HepG2 (cell line): Measurements from ENCODE around the gene SPG7. TPM values are rescaled to one million over a fixed set of nuclear protein-coding genes. Genes with fewer than 3 reads are reported as not detected.

Source experiments
- CC2D1A ChIP-seq: sonication (generic); formaldehyde crosslinking; IDR thresholded peaks from 2 replicates; pipeline ENCODE4 v1.8.1; 2023; ENCODE audit warnings: mild to moderate bottlenecking, missing genetic modification reagents
- CREM ChIP-seq, 2 experiments: sonication (generic) in 1 of 2; formaldehyde crosslinking in 1 of 2; IDR thresholded peaks; 2 replicates each; pipeline versions ENCODE4 v1.4.0 to v1.6.1; 2016 to 2020; ENCODE audit warnings: antibody characterized with exemption in 1 of 2, mild to moderate bottlenecking in 1 of 2, missing genetic modification reagents in 1 of 2
- E2F2 ChIP-seq: sonication (generic); formaldehyde crosslinking; IDR thresholded peaks from 2 replicates; pipeline ENCODE4 v1.4.0; 2020; ENCODE audit warnings: missing genetic modification reagents, borderline replicate concordance
- ELF3 ChIP-seq: IDR thresholded peaks from 2 replicates; pipeline ENCODE4 v1.6.1; 2016; ENCODE audit warnings: missing genetic modification reagents, missing compliant biosample characterization
- FOXP1 ChIP-seq, 2 experiments: fragments of 450-650 bp in 1 of 2; IDR thresholded peaks; 2 replicates each; pipeline ENCODE4 v1.6.1; 2017 to 2018; ENCODE audit warnings: antibody characterized with exemption in 1 of 2
- JUNB ChIP-seq: sonication (generic); formaldehyde crosslinking; IDR thresholded peaks from 2 replicates; pipeline ENCODE4 v1.8.0; 2022; ENCODE audit warnings: missing genetic modification reagents, mild to moderate bottlenecking, borderline replicate concordance
- KMT2A ChIP-seq: sonication (generic); formaldehyde crosslinking; IDR thresholded peaks from 2 replicates; pipeline ENCODE4 v1.4.0; 2020; ENCODE audit warnings: missing genetic modification reagents
- MATR3 ChIP-seq: sonication (generic); formaldehyde crosslinking; IDR thresholded peaks from 2 replicates; pipeline ENCODE4 v1.4.0; 2020; ENCODE audit warnings: missing genetic modification reagents
- SATB2 ChIP-seq: sonication (generic); formaldehyde crosslinking; IDR thresholded peaks from 2 replicates; pipeline ENCODE4 v1.5.0; 2020; ENCODE audit warnings: missing genetic modification reagents
- SMARCE1 ChIP-seq: fragments of 450-650 bp; IDR thresholded peaks from 2 replicates; pipeline ENCODE4 v1.6.1; 2017; ENCODE audit warnings: borderline replicate concordance
- TEAD2 ChIP-seq: sonication (generic); formaldehyde crosslinking; IDR thresholded peaks from 2 replicates; pipeline ENCODE4 v1.9.0; 2021; ENCODE audit warnings: missing genetic modification reagents
- ZBTB39 ChIP-seq: sonication (generic); formaldehyde crosslinking; IDR thresholded peaks from 2 replicates; pipeline ENCODE4 v1.5.0; 2020; ENCODE audit warnings: missing genetic modification reagents
- ZBTB49 ChIP-seq: sonication (generic); formaldehyde crosslinking; IDR thresholded peaks from 2 replicates; pipeline ENCODE4 v1.4.0; 2020; ENCODE audit warnings: missing genetic modification reagents, borderline replicate concordance
- ZFP36L1 ChIP-seq: sonication (generic); formaldehyde crosslinking; IDR thresholded peaks from 2 replicates; pipeline ENCODE4 v1.8.0; 2022; ENCODE audit warnings: mild to moderate bottlenecking, missing genetic modification reagents, moderate library complexity
- ZNF543 ChIP-seq: sonication (generic); formaldehyde crosslinking; IDR thresholded peaks from 2 replicates; pipeline ENCODE4 v1.4.0; 2020; ENCODE audit warnings: mild to moderate bottlenecking, missing genetic modification reagents
- ZNF788 ChIP-seq: sonication (generic); formaldehyde crosslinking; IDR thresholded peaks from 2 replicates; pipeline ENCODE4 v1.5.0; 2020; ENCODE audit warnings: mild to moderate bottlenecking, missing genetic modification reagents, borderline replicate concordance
- ZNF841 ChIP-seq: sonication (generic); formaldehyde crosslinking; IDR thresholded peaks from 2 replicates; pipeline ENCODE4 v1.8.1; 2023; ENCODE audit warnings: missing genetic modification reagents, borderline replicate concordance
- ZNF883 ChIP-seq: sonication (generic); formaldehyde crosslinking; IDR thresholded peaks from 2 replicates; pipeline ENCODE4 v1.5.1; 2020; ENCODE audit warnings: mild to moderate bottlenecking, missing genetic modification reagents; ENCODE audit errors: not compliant biosample characterization
- ZNF891 ChIP-seq: sonication (generic); formaldehyde crosslinking; IDR thresholded peaks from 2 replicates; pipeline ENCODE4 v1.5.0; 2020; ENCODE audit warnings: mild to moderate bottlenecking, missing genetic modification reagents
- polyA plus RNA-seq, 8 experiments: library from polyadenylated mRNA; depleted of rRNA in 3 of 8; stranded (reverse) in 7 of 8; unstranded in 1 of 8; fragments of >200 nt; fragmentation: Illumina TruSeq in 4 of 8; extraction: Trizol in 4 of 8; gene quantifications; 2 replicates each; pipeline versions ENCODE4 v1.2.1 to v1.2.3, GENCODE V29; 2011 to 2016; ENCODE audit warnings: low read depth in 4 of 8, missing spikeins in 1 of 8, mixed read lengths in 1 of 8; ENCODE audit not compliant: insufficient read depth in 1 of 8
- total RNA-seq, 5 experiments: library from RNA; depleted of rRNA; stranded (reverse); fragments of >200 nt; fragmentation: Illumina TruSeq; extraction: Trizol; gene quantifications; 2 replicates each; pipeline ENCODE4 v1.2.3, GENCODE V29; 2016; ENCODE audit warnings: low read depth in 1 of 5
- TF ChIP-seq, protein P1 (sequence below): sonication (generic); formaldehyde crosslinking; IDR thresholded peaks from 2 replicates; pipeline ENCODE4 v1.8.1; 2023; ENCODE audit warnings: mild to moderate bottlenecking, missing genetic modification reagents
- TF ChIP-seq, protein P2 (sequence below): IDR thresholded peaks from 2 replicates; pipeline ENCODE4 v1.6.1; 2016

SPG7 gene
- total and polyA plus RNA-seq, 2 of the 13 experiments (the other 11 are each of a cell fraction or from before 2014, with no cell fraction given), result 66.0 to 136 TPM

- TF ChIP-seq ZBTB39 (CRISPR knock-in tag), result no peak
- TF ChIP-seq ZFP36L1, result no peak
- no peak for TF ChIP-seq ZNF788 (CRISPR knock-in tag)
- TF ChIP-seq TEAD2 (CRISPR knock-in tag), result no peak
- TF ChIP-seq, protein P1, sequence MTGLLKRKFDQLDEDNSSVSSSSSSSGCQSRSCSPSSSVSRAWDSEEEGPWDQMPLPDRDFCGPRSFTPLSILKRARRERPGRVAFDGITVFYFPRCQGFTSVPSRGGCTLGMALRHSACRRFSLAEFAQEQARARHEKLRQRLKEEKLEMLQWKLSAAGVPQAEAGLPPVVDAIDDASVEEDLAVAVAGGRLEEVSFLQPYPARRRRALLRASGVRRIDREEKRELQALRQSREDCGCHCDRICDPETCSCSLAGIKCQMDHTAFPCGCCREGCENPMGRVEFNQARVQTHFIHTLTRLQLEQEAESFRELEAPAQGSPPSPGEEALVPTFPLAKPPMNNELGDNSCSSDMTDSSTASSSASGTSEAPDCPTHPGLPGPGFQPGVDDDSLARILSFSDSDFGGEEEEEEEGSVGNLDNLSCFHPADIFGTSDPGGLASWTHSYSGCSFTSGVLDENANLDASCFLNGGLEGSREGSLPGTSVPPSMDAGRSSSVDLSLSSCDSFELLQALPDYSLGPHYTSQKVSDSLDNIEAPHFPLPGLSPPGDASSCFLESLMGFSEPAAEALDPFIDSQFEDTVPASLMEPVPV (CRISPR knock-in tag), result no peak
- TF ChIP-seq CREM (IDR thresholded peaks at IDR 0.05), result no peak; the same call in 1 of the 2 replicates
- no peak for TF ChIP-seq CREM (CRISPR knock-in tag; IDR thresholded peaks at IDR 0.05)
- TF ChIP-seq SATB2 (CRISPR knock-in tag), result no peak
- TF ChIP-seq ZBTB49 (CRISPR knock-in tag), result no peak
- TF ChIP-seq ZNF543 (CRISPR knock-in tag), result no peak
- TF ChIP-seq FOXP1 (IDR thresholded peaks at IDR 0.05), result no peak
- peak; percentile 27; the same call in 1 of the 2 replicates for TF ChIP-seq FOXP1 (CRISPR knock-in tag; IDR thresholded peaks at IDR 0.05)
- peak; percentile 17; the same call in 1 of the 2 replicates for TF ChIP-seq KMT2A (CRISPR knock-in tag)
- TF ChIP-seq, protein P2, sequence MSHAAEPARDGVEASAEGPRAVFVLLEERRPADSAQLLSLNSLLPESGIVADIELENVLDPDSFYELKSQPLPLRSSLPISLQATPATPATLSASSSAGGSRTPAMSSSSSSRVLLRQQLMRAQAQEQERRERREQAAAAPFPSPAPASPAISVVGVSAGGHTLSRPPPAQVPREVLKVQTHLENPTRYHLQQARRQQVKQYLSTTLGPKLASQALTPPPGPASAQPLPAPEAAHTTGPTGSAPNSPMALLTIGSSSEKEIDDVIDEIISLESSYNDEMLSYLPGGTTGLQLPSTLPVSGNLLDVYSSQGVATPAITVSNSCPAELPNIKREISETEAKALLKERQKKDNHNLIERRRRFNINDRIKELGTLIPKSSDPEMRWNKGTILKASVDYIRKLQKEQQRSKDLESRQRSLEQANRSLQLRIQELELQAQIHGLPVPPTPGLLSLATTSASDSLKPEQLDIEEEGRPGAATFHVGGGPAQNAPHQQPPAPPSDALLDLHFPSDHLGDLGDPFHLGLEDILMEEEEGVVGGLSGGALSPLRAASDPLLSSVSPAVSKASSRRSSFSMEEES (CRISPR knock-in tag), result no peak
- TF ChIP-seq JUNB, result no peak
- no peak for TF ChIP-seq CC2D1A (CRISPR knock-in tag)
- no peak for TF ChIP-seq ZNF883
- TF ChIP-seq MATR3 (CRISPR knock-in tag), result no peak
- no peak for TF ChIP-seq E2F2 (CRISPR knock-in tag)
- no peak for TF ChIP-seq ZNF841 (CRISPR knock-in tag)
- 0 out of 2 replicates have a peak, but pooled peaks have one; percentile 47 for TF ChIP-seq ELF3 (CRISPR knock-in tag)
- no peak for TF ChIP-seq SMARCE1
- no peak for TF ChIP-seq ZNF891 (CRISPR knock-in tag)
Measured at GRCh38 chr16:89545831-89546574, 37.8 kb downstream of the SPG7 start (continued).
